Gastrocnemius medialis (tissue), 4 donors: Measurements from ENCODE around the gene PHLDB2. TPM values are rescaled to one million over a fixed set of nuclear protein-coding genes. Genes with fewer than 3 reads are reported as not detected.

Experiments
- ATAC-seq, 2 donors: fragments of 150-250 bp; one replicate each; pipeline ENCODE4 v1.9.1; 2016
- DNase-seq, 2 donors: peaks; one replicate each; pipeline ENCODE4 v3.0.0-alpha.2; 2019
- H3K27ac ChIP-seq, 4 donors: fragments of 200-600 bp; sonication (generic); 1 replicate in 1 of 4; 2 replicates in 3 of 4; pipeline ENCODE4 v1.5.1; 2016 to 2018; ENCODE audit warnings: mild to moderate bottlenecking in 2 of 4, moderate library complexity in 1 of 4
- H3K27me3 ChIP-seq, 3 donors: fragments of 200-600 bp; sonication (generic) in 2 of 3; 1 replicate in 1 of 3; 2 replicates in 2 of 3; pipeline versions ENCODE4 v1.5.1 to v1.6.0; 2016 to 2019; ENCODE audit warnings: mild to moderate bottlenecking in 1 of 3, moderate library complexity in 1 of 3
- H3K36me3 ChIP-seq, 2 donors: fragments of 200-600 bp; sonication (generic) in 1 of 2; one replicate each; pipeline ENCODE4 v1.5.1; 2017 to 2018
- H3K4me1 ChIP-seq, 2 donors: fragments of 200-600 bp; sonication (generic) in 1 of 2; one replicate each; pipeline ENCODE4 v1.5.1; 2016 to 2017; ENCODE audit warnings: mild to moderate bottlenecking in 2 of 2
- H3K4me3 ChIP-seq, 4 donors: fragments of 200-600 bp; sonication (generic) in 3 of 4; 1 replicate in 1 of 4; 2 replicates in 3 of 4; pipeline ENCODE4 v1.5.1; 2016 to 2019; ENCODE audit warnings: mild to moderate bottlenecking in 2 of 4
- H3K9me3 ChIP-seq, 3 donors: fragments of 200-600 bp; sonication (generic) in 2 of 3; 1 replicate in 1 of 3; 2 replicates in 2 of 3; pipeline ENCODE4 v1.5.1; 2016 to 2019
- POLR2A ChIP-seq, 2 donors: fragments of 450-650 bp; IDR thresholded peaks; one replicate each; pipeline ENCODE4 v1.6.1; 2017; ENCODE audit warnings: antibody characterized with exemption in 2 of 2, mild to moderate bottlenecking in 2 of 2, moderate library complexity in 2 of 2
- in situ Hi-C, 4 donors: fragments of 200-750 bp; cut with MboI; loops; one replicate each; pipeline versions ENCODE4 v1.15.0 to v1.8.0; 2017; ENCODE audit warnings: low sequenced_read_pairs in 4 of 4
- intact Hi-C: fragments of 100-400 bp; cut with DNase I; formaldehyde crosslinking; loops from one replicate; pipeline ENCODE4 v1.15.1; 2023; ENCODE audit warnings: low total_unique reads
- total RNA-seq, 4 donors: library from RNA; depleted of rRNA; stranded (reverse); fragments of >200 nt; gene quantifications; one replicate each; pipeline versions ENCODE4 v1.1.0 to v1.2.3, GENCODE V29; 2016
- TF ChIP-seq, protein P1 (sequence below), 5 experiments: fragments of 450-650 bp in 3 of 5; fragments of 200-600 bp in 2 of 5; sonication (generic) in 2 of 5; IDR thresholded peaks in 4 of 5; conservative IDR thresholded peaks in 1 of 5; 1 replicate in 4 of 5; 2 replicates in 1 of 5; pipeline ENCODE4 v1.5.1; 2016 to 2019; ENCODE audit warnings: antibody characterized with exemption in 5 of 5, mild to moderate bottlenecking in 3 of 5, moderate library complexity in 3 of 5

PHLDB2 gene
- total RNA-seq, 4 donors from 2014 or later, result 3.0 to 7.2 (median 4.0) TPM

GRCh38 chr3:111967651-111968274 lies 108.7 kb downstream of the PHLDB2 start:
- TF ChIP-seq, protein P1, sequence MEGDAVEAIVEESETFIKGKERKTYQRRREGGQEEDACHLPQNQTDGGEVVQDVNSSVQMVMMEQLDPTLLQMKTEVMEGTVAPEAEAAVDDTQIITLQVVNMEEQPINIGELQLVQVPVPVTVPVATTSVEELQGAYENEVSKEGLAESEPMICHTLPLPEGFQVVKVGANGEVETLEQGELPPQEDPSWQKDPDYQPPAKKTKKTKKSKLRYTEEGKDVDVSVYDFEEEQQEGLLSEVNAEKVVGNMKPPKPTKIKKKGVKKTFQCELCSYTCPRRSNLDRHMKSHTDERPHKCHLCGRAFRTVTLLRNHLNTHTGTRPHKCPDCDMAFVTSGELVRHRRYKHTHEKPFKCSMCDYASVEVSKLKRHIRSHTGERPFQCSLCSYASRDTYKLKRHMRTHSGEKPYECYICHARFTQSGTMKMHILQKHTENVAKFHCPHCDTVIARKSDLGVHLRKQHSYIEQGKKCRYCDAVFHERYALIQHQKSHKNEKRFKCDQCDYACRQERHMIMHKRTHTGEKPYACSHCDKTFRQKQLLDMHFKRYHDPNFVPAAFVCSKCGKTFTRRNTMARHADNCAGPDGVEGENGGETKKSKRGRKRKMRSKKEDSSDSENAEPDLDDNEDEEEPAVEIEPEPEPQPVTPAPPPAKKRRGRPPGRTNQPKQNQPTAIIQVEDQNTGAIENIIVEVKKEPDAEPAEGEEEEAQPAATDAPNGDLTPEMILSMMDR (IDR thresholded peaks at IDR 0.05 in 4 of 5, conservative IDR thresholded peaks at IDR 0.05 in 1 of 5), result peak; percentile 74 to 91 (median 84)
- no peak for TF ChIP-seq POLR2A (IDR thresholded peaks at IDR 0.05)
- intact Hi-C loops, result loop anchor here (1.0 to 2.0 kb wide), 3 partner anchors 72 to 299 kb away; no protein-coding TSS in a partner anchor
- Histone ChIP-seq H3K4me3 (peak overlapping the region in 1 of 4 donors; percentile 5), H3K36me3 (no peaks in the 10 kb centered on the region), H3K27me3 (no peaks in the 10 kb centered on the region), H3K9me3 (no peaks in the 10 kb centered on the region), H3K4me1 (peaks cover 12 to 16% of the 10 kb centered on the region in 2 donors), H3K27ac (peak overlapping the region in 3 of 4 donors; percentile 2 to 37 (median 2))
- peak; percentile 44 to 67 for DNase-seq
- ATAC-seq, result peak; percentile 81 to 85
- in situ Hi-C loops, result loop anchor here in 1 of 4 donors (10.0 kb wide), 1 partner anchor 73 kb away; no protein-coding TSS in a partner anchor

- Histone ChIP-seq H3K4me1 (peaks cover 12 to 16% of the 10 kb centered on the region in 2 donors), H3K36me3 (no peaks in the 10 kb centered on the region), H3K4me3 (no peak overlapping the region), H3K9me3 (no peaks in the 10 kb centered on the region), H3K27me3 (no peaks in the 10 kb centered on the region), H3K27ac (no peak overlapping the region)
- DNase-seq (no peak), ATAC-seq (no peak)
- in situ Hi-C loops, result loop anchor here in 1 of 4 donors (10.0 kb wide), 1 partner anchor 74 kb away; no protein-coding TSS in a partner anchor
- TF ChIP-seq POLR2A (IDR thresholded peaks at IDR 0.05), result no peak
- TF ChIP-seq, protein P1 (IDR thresholded peaks at IDR 0.05 in 4 of 5, conservative IDR thresholded peaks at IDR 0.05 in 1 of 5), result no peak
- intact Hi-C loops, result no loop called here
These were observed 109.4 kb downstream of the PHLDB2 start for GRCh38 chr3:111968319-111969054.

- no peak for DNase-seq
- no peaks in the 10 kb centered on the region for H3K9me3 ChIP-seq
- no peak overlapping the region for H3K4me3 ChIP-seq
- TF ChIP-seq POLR2A (IDR thresholded peaks at IDR 0.05), result no peak
- TF ChIP-seq, protein P1 (IDR thresholded peaks at IDR 0.05 in 4 of 5, conservative IDR thresholded peaks at IDR 0.05 in 1 of 5), result no peak
- H3K27me3 ChIP-seq, result no peaks in the 10 kb centered on the region
- in situ Hi-C loops (loop anchor here in 3 of 4 donors (5.0 to 10.0 kb wide), 2 partner anchors 106 to 253 kb away; no protein-coding TSS in a partner anchor), intact Hi-C loops (no loop called here)
- H3K36me3 ChIP-seq, result no peaks in the 10 kb centered on the region
- H3K27ac ChIP-seq, result no peak overlapping the region
- peaks cover 12 to 16% of the 10 kb centered on the region in 2 donors for H3K4me1 ChIP-seq
- no peak for ATAC-seq
These were observed 111.3 kb downstream of the PHLDB2 start for GRCh38 chr3:111970376-111970775.

DNA sequence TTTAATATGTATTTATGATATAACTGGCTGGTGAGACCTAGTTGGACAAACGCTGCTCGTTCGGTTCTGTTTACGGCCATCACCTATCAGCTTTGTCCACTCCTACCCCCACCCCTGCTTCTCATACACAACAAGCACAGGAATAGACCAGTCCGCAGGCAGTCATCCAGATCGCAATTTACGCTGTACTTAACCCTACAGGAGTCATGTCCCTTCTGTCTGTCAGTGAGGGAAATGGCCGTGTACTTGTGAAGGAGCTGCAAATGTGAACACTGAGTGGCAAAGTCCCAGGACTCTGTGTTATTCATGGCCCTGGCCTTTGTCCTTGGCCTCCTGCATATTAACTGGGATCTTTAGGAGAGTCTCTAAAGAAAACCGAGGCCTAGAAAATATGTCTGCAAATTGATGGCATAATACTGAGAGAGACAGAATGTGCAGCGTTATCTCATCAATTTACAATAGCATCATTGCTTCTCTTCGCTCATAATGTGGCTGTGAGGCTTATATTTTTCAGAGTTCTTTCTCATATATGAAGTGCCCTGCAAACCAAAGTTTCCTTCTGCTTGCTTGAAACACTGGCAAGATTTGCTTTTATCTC lies 112.6 kb downstream of the PHLDB2 start:
- Histone ChIP-seq H3K27me3 (no peaks in the 10 kb centered on the region), H3K4me3 (no peak overlapping the region), H3K4me1 (peaks cover 12 to 14% of the 10 kb centered on the region in 2 donors), H3K36me3 (no peaks in the 10 kb centered on the region), H3K9me3 (no peaks in the 10 kb centered on the region), H3K27ac (peak overlapping the region in 3 of 4 donors; percentile 1 to 22 (median 10))
- intact Hi-C loops, result no loop called here
- peak in 1 of 2 donors; percentile 15 for DNase-seq
- peak in 1 of 2 donors; percentile 52 for ATAC-seq
- TF ChIP-seq, protein P1 (IDR thresholded peaks at IDR 0.05 in 4 of 5, conservative IDR thresholded peaks at IDR 0.05 in 1 of 5), result no peak
- TF ChIP-seq POLR2A (IDR thresholded peaks at IDR 0.05), result no peak
- in situ Hi-C loops, result loop anchor here in 3 of 4 donors (5.0 to 10.0 kb wide), 2 partner anchors 107 to 254 kb away; no protein-coding TSS in a partner anchor
